ENCODE data around the gene CLCN7. TPM values are rescaled to one million over a fixed set of nuclear protein-coding genes. Genes with fewer than 3 reads are reported as not detected.

The CLCN7 gene
- total RNA-seq, 1 experiment from 2014 or later, result 64.0 TPM

DNA sequence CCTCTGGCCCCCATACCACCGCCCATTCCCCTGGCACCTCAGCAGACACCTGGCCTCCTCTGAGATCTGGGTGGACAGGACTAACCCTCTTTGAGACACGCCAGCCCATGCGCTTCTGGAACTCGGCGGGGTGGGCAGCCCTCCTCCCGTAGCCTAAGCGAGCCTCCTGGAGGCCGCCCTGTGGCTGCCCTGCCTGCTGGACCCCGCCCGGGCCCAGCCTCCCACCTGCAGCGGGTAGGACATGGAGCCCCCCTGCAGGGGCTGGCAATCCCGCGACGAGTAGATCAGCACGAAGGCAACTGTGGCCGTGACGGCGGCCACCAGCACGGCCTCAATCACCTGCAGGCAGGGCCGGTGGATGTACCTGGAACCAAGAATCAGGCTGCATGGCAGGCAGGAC, 22.3 kb downstream of the CLCN7 start:
- Histone ChIP-seq H3K27me3 (ENCODE audit: insufficient read depth, low read length) (no peaks in the 10 kb centered on the region), H3K79me2 (ENCODE audit: insufficient read depth, low read length) (no peaks in the 10 kb centered on the region), H3K9me2 (ENCODE audit: insufficient read depth) (no peaks in the 10 kb centered on the region), H3K9ac (ENCODE audit: low read length) (no peak overlapping the region), H3K36me3 (ENCODE audit: control insufficient read depth in 1 of 2, insufficient read depth in 2 of 2, low read length in 2 of 2) (no peaks in the 10 kb centered on the region; a peak in 1 of 4 replicates), H3K4me3 (replicated peaks in 1 of 2; ENCODE audit: low read depth in 1 of 2, low read length in 2 of 2) (no peak overlapping the region), H4K20me1 (ENCODE audit: insufficient read depth) (no peaks in the 10 kb centered on the region), H3K27ac (ENCODE audit: low read depth, low read length) (no peak overlapping the region), H3K4me2 (ENCODE audit: low read length) (no peak overlapping the region), H2AFZ (ENCODE audit: low read depth, low read length, poor library complexity, severe bottlenecking) (no peak overlapping the region), H3K9me3 (ENCODE audit: control insufficient read depth in 1 of 2, insufficient read depth in 1 of 2, low read depth in 1 of 2, low read length in 2 of 2) (no peaks in the 10 kb centered on the region), H3K4me1 (ENCODE audit: control insufficient read depth in 1 of 2, insufficient read depth in 2 of 2, low read length in 2 of 2) (no peaks in the 10 kb centered on the region)
- RAD21 ChIA-PET (ENCODE audit: low non-redundant PET in 1 of 2, low total read pairs in 2 of 2, uncharacterized antibody in 2 of 2, unreplicated experiment in 2 of 2), result no interaction called here
- ATAC-seq (no peak), DNase-seq (ENCODE audit: low read depth, low spot score) (no peak)
- TF ChIP-seq, protein P1, sequence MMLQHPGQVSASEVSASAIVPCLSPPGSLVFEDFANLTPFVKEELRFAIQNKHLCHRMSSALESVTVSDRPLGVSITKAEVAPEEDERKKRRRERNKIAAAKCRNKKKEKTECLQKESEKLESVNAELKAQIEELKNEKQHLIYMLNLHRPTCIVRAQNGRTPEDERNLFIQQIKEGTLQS (IDR thresholded peaks at IDR 0.05), result no peak
- TF ChIP-seq SIN3A (IDR thresholded peaks at IDR 0.05; ENCODE audit: low read depth) (no peak), SP1 (IDR thresholded peaks at IDR 0.05; ENCODE audit: low read depth) (no peak), POLR2A (IDR thresholded peaks at IDR 0.05; ENCODE audit: borderline replicate concordance, extremely low read depth, insufficient read depth, insufficient read length) (no peak), FOSL1 (IDR thresholded peaks at IDR 0.05; ENCODE audit: low read depth) (no peak)
- TF ChIP-seq, protein P2, sequence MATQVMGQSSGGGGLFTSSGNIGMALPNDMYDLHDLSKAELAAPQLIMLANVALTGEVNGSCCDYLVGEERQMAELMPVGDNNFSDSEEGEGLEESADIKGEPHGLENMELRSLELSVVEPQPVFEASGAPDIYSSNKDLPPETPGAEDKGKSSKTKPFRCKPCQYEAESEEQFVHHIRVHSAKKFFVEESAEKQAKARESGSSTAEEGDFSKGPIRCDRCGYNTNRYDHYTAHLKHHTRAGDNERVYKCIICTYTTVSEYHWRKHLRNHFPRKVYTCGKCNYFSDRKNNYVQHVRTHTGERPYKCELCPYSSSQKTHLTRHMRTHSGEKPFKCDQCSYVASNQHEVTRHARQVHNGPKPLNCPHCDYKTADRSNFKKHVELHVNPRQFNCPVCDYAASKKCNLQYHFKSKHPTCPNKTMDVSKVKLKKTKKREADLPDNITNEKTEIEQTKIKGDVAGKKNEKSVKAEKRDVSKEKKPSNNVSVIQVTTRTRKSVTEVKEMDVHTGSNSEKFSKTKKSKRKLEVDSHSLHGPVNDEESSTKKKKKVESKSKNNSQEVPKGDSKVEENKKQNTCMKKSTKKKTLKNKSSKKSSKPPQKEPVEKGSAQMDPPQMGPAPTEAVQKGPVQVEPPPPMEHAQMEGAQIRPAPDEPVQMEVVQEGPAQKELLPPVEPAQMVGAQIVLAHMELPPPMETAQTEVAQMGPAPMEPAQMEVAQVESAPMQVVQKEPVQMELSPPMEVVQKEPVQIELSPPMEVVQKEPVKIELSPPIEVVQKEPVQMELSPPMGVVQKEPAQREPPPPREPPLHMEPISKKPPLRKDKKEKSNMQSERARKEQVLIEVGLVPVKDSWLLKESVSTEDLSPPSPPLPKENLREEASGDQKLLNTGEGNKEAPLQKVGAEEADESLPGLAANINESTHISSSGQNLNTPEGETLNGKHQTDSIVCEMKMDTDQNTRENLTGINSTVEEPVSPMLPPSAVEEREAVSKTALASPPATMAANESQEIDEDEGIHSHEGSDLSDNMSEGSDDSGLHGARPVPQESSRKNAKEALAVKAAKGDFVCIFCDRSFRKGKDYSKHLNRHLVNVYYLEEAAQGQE (IDR thresholded peaks at IDR 0.05; ENCODE audit: low read depth), result no peak
- TF ChIP-seq, protein P3, sequence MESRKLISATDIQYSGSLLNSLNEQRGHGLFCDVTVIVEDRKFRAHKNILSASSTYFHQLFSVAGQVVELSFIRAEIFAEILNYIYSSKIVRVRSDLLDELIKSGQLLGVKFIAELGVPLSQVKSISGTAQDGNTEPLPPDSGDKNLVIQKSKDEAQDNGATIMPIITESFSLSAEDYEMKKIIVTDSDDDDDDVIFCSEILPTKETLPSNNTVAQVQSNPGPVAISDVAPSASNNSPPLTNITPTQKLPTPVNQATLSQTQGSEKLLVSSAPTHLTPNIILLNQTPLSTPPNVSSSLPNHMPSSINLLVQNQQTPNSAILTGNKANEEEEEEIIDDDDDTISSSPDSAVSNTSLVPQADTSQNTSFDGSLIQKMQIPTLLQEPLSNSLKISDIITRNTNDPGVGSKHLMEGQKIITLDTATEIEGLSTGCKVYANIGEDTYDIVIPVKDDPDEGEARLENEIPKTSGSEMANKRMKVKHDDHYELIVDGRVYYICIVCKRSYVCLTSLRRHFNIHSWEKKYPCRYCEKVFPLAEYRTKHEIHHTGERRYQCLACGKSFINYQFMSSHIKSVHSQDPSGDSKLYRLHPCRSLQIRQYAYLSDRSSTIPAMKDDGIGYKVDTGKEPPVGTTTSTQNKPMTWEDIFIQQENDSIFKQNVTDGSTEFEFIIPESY (IDR thresholded peaks at IDR 0.05; ENCODE audit: extremely low read depth, insufficient replicate concordance, low read length), result no peak
- CTCF ChIA-PET, result no interaction called here
- no TSS peak for BruUV-seq (replicated peaks)
- intact Hi-C loops (cut with micrococcal nuclease), result no loop called here
- POLR2A ChIA-PET, result no interaction called here
